DND-41 (cell line): ENCODE data around the gene TRPM1.

Experiments used
- ATAC-seq: fragments of 200-7000 bp; cut with Tn5 transposase; 3 replicates; pipeline ENCODE4 v1.9.1; 2021; ENCODE audit warnings: low read depth; ENCODE audit not compliant: insufficient read depth
- DNase-seq: peaks from one replicate; pipeline ENCODE4 v3.0.0-alpha.2; 2020
- H2AFZ ChIP-seq: 2 replicates; pipeline ENCODE4 v1.6.0; 2012; ENCODE audit warnings: low read depth, low read length
- H3K27ac ChIP-seq: 2 replicates; pipeline ENCODE4 v1.5.1; 2012; ENCODE audit warnings: low read length, inconsistent platforms
- H3K27me3 ChIP-seq: fragments of 200-600 bp; sonication (generic); 2 replicates; pipeline ENCODE4 v1.6.0; 2012; ENCODE audit warnings: low read length, mild to moderate bottlenecking, inconsistent platforms; ENCODE audit not compliant: insufficient read depth, poor library complexity
- H3K36me3 ChIP-seq: 2 replicates; pipeline ENCODE4 v1.5.1; 2012; ENCODE audit warnings: low read length, inconsistent platforms; ENCODE audit not compliant: insufficient read depth
- H3K4me1 ChIP-seq: 2 replicates; pipeline ENCODE4 v1.5.1; 2012; ENCODE audit warnings: mild to moderate bottlenecking, low read length; ENCODE audit not compliant: insufficient read depth
- H3K4me2 ChIP-seq: 2 replicates; pipeline ENCODE4 v1.6.0; 2012; ENCODE audit warnings: mild to moderate bottlenecking, moderate library complexity, low read length, inconsistent platforms; ENCODE audit not compliant: insufficient read depth
- H3K4me3 ChIP-seq, 2 experiments: fragments of 200-600 bp in 1 of 2; shearing (Covaris generic) in 1 of 2; 2 replicates each; pipeline ENCODE4 v1.5.1; 2012 to 2016; ENCODE audit warnings: inconsistent platforms in 2 of 2, low read length in 2 of 2, mild to moderate bottlenecking in 2 of 2, low read depth in 1 of 2, moderate library complexity in 1 of 2
- H3K79me2 ChIP-seq: 2 replicates; pipeline ENCODE4 v1.6.0; 2012; ENCODE audit warnings: low read length, inconsistent platforms; ENCODE audit not compliant: insufficient read depth
- H3K9ac ChIP-seq: 2 replicates; pipeline ENCODE4 v1.6.0; 2012; ENCODE audit warnings: low read depth, mild to moderate bottlenecking, inconsistent platforms, low read length, moderate library complexity
- H3K9me3 ChIP-seq: 2 replicates; pipeline ENCODE4 v1.5.1; 2012; ENCODE audit warnings: low read length, moderate library complexity, mild to moderate bottlenecking, inconsistent platforms; ENCODE audit not compliant: insufficient read depth, severe bottlenecking
- H4K20me1 ChIP-seq: 2 replicates; pipeline ENCODE4 v1.6.0; 2012; ENCODE audit warnings: low read length; ENCODE audit not compliant: insufficient read depth
- EZH2 ChIP-seq: IDR thresholded peaks from 3 replicates; pipeline ENCODE4 v1.6.1; 2012; ENCODE audit warnings: borderline replicate concordance, low read depth, mild to moderate bottlenecking, moderate library complexity, low read length, inconsistent platforms; ENCODE audit not compliant: severe bottlenecking
- TF ChIP-seq, protein P1 (sequence below): IDR thresholded peaks from 2 replicates; pipeline ENCODE4 v1.5.1; 2012; ENCODE audit warnings: borderline replicate concordance, low read length, moderate library complexity, mild to moderate bottlenecking; ENCODE audit not compliant: poor library complexity, severe bottlenecking; ENCODE audit errors: extremely low read depth

TRPM1 gene

GRCh38 chr15:31010036-31010435 lies 91.5 kb downstream of the TRPM1 start:
- no peak for TF ChIP-seq EZH2
- TF ChIP-seq, protein P1, sequence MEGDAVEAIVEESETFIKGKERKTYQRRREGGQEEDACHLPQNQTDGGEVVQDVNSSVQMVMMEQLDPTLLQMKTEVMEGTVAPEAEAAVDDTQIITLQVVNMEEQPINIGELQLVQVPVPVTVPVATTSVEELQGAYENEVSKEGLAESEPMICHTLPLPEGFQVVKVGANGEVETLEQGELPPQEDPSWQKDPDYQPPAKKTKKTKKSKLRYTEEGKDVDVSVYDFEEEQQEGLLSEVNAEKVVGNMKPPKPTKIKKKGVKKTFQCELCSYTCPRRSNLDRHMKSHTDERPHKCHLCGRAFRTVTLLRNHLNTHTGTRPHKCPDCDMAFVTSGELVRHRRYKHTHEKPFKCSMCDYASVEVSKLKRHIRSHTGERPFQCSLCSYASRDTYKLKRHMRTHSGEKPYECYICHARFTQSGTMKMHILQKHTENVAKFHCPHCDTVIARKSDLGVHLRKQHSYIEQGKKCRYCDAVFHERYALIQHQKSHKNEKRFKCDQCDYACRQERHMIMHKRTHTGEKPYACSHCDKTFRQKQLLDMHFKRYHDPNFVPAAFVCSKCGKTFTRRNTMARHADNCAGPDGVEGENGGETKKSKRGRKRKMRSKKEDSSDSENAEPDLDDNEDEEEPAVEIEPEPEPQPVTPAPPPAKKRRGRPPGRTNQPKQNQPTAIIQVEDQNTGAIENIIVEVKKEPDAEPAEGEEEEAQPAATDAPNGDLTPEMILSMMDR = no peak
- Histone ChIP-seq H3K9me3 (peaks cover 7% of the 10 kb centered on the region), H3K4me1 (no peaks in the 10 kb centered on the region)

DNA sequence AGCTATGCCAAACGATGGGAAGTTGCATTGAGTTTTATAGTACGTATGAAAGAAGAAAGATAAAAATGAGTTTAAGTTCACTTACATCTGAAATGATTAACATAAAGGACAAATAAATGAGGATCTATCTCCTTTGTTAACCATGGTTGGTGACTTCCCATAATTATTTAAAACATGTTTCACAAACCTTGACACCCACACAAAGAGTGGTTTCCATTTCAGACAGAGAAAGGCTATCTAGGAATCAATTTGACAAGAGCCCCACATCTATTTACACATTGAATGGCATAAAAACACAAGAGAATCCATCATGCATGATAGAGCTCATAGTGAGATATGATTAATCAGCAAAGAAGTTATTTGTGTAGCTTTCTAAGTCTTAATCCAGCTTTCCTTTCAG lies 95.9 kb downstream of the TRPM1 start:
- no peak overlapping the region for H3K9ac ChIP-seq

More at GRCh38 chr15:31010036-31010435, 91.5 kb downstream of the TRPM1 start:
- no peaks in the 10 kb centered on the region for H3K79me2 ChIP-seq
- no peak for DNase-seq
- H4K20me1 ChIP-seq = no peaks in the 10 kb centered on the region
- H2AFZ ChIP-seq = no peak overlapping the region
- no peak overlapping the region for H3K4me2 ChIP-seq
- ATAC-seq = no peak
- H3K4me3 ChIP-seq = no peak overlapping the region
- no peaks in the 10 kb centered on the region for H3K36me3 ChIP-seq
- peaks cover 7% of the 10 kb centered on the region for H3K27me3 ChIP-seq
- no peak overlapping the region for H3K9ac ChIP-seq
- no peak overlapping the region for H3K27ac ChIP-seq

DNA sequence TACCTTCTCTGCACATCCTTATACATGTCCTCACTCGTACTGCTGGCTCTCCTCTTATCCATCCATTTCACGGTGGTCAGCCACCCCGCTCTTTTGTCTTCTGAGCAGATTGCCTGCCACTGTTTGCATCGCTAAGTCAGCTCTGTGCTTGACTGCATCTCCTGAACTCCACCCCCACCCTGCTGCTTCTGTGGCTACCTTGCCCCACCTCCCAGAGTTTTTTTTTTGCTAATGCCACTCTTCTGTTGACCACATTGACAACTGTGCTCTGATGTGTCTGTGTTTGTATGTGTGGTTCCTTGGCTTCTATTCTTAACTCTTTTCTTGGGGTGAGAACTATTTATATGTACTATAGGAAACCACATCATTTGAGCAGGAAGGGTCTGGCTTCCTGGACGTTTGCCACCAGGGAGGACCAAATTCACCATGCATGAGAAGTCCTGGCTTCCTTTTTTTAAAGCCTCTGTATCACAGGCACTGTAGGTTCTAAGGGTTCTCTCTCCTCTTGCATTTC lies 97.2 kb downstream of the TRPM1 start:
- Histone ChIP-seq H3K4me2 (no peak overlapping the region), H3K4me1 (no peaks in the 10 kb centered on the region), H3K9ac (no peak overlapping the region), H3K27me3 (peaks cover 14% of the 10 kb centered on the region), H3K79me2 (no peaks in the 10 kb centered on the region), H3K9me3 (no peaks in the 10 kb centered on the region), H3K27ac (no peak overlapping the region), H4K20me1 (no peaks in the 10 kb centered on the region), H3K4me3 (no peak overlapping the region), H3K36me3 (no peaks in the 10 kb centered on the region), H2AFZ (no peak overlapping the region)
- TF ChIP-seq, protein P1 = no peak
- no peak for TF ChIP-seq EZH2
- no peak for DNase-seq
- ATAC-seq = no peak

More for the DNA sequence above, 95.9 kb downstream of the TRPM1 start:
- Histone ChIP-seq H3K27me3 (peaks cover 14% of the 10 kb centered on the region), H3K4me1 (no peaks in the 10 kb centered on the region), H3K79me2 (no peaks in the 10 kb centered on the region), H3K4me2 (no peak overlapping the region), H4K20me1 (no peaks in the 10 kb centered on the region), H2AFZ (no peak overlapping the region), H3K27ac (no peak overlapping the region), H3K36me3 (no peaks in the 10 kb centered on the region), H3K9me3 (no peaks in the 10 kb centered on the region), H3K4me3 (no peak overlapping the region)
- ATAC-seq = no peak
- no peak for DNase-seq
- TF ChIP-seq, protein P1 = no peak
- TF ChIP-seq EZH2 = no peak
